Heart left ventricle (tissue), 16 donors: Measurements from ENCODE around the gene SPINK4. TPM values are rescaled to one million over a fixed set of nuclear protein-coding genes. Genes with fewer than 3 reads are reported as not detected.

Source experiments
- ATAC-seq, 4 donors: fragments of 200-7000 bp; cut with Tn5 transposase; one replicate each; pipeline ENCODE4 v1.9.1; 2020 to 2022; ENCODE audit warnings: moderate library complexity in 4 of 4, mild to moderate bottlenecking in 3 of 4, moderate number of reproducible peaks in 1 of 4
- DNase-seq, 5 donors: peaks; one replicate each; pipeline ENCODE4 v3.0.0-alpha.2; 2020
- H3K27ac ChIP-seq, 12 donors: fragments of 200-600 bp; sonication (generic) in 4 of 12; one replicate each; pipeline versions ENCODE4 v1.5.0 to v1.8.0; 2016 to 2022; ENCODE audit warnings: mild to moderate bottlenecking in 2 of 12
- H3K27me3 ChIP-seq, 9 donors: fragments of 200-600 bp; sonication (generic) in 2 of 9; one replicate each; pipeline versions ENCODE4 v1.5.1 to v1.8.0; 2016 to 2022; ENCODE audit warnings: mild to moderate bottlenecking in 3 of 9
- H3K36me3 ChIP-seq, 9 donors: fragments of 200-600 bp; sonication (generic) in 2 of 9; one replicate each; pipeline versions ENCODE4 v1.5.0 to v1.8.0; 2018 to 2022; ENCODE audit warnings: mild to moderate bottlenecking in 2 of 9
- H3K4me1 ChIP-seq, 12 donors: fragments of 200-600 bp; sonication (generic) in 4 of 12; one replicate each; pipeline versions ENCODE4 v1.5.0 to v1.8.0; 2016 to 2022; ENCODE audit warnings: mild to moderate bottlenecking in 3 of 12
- H3K4me3 ChIP-seq, 12 donors: fragments of 200-600 bp; sonication (generic) in 4 of 12; one replicate each; pipeline versions ENCODE4 v1.5.0 to v1.8.0; 2017 to 2022; ENCODE audit warnings: mild to moderate bottlenecking in 9 of 12, moderate library complexity in 4 of 12
- H3K9me3 ChIP-seq, 12 donors: fragments of 200-600 bp; sonication (generic) in 4 of 12; one replicate each; pipeline versions ENCODE4 v1.5.0 to v1.8.0; 2016 to 2022; ENCODE audit warnings: mild to moderate bottlenecking in 1 of 12
- CTCF ChIP-seq, 12 donors: fragments of 200-600 bp; sonication (generic) in 4 of 12; IDR thresholded peaks; one replicate each; pipeline versions ENCODE4 v1.5.0 to v1.8.0; 2018 to 2022; ENCODE audit warnings: antibody characterized with exemption in 12 of 12, mild to moderate bottlenecking in 5 of 12
- POLR2A ChIP-seq, 2 donors: fragments of 450-650 bp; IDR thresholded peaks; one replicate each; pipeline ENCODE4 v1.6.1; 2017; ENCODE audit warnings: antibody characterized with exemption in 2 of 2, mild to moderate bottlenecking in 2 of 2, moderate library complexity in 2 of 2
- WGBS, 4 donors: extraction: QIAGEN DNeasy Blood & Tissue Kit in 2 of 4; methylation state at CpG; one replicate each; pipeline versions ENCODE4 v1.1.5 to v1.1.7; 2013 to 2018; 5-methylcytosine and 5-hydroxymethylcytosine counted together
- intact Hi-C, 10 donors: fragments of 100-400 bp; cut with DNase I; formaldehyde crosslinking; loops; one replicate each; pipeline versions ENCODE4 v1.11.1 to v1.14.2; 2022
- polyA plus RNA-seq, 2 donors: library from polyadenylated mRNA; stranded (reverse); fragments of 200-250 nt; gene quantifications; one replicate each; pipeline ENCODE4 v1.2.3, GENCODE V29; 2013
- total RNA-seq, 9 donors: library from RNA; depleted of rRNA in 2 of 9; stranded (reverse); fragments of >200 nt in 2 of 9; fragmentation: NEBNext Ultra II Directional in 3 of 9; extraction: Animal tissue kit (Norgen Biotek cat#: 25700) in 3 of 9; gene quantifications; one replicate each; pipeline versions ENCODE4 v1.1.0 to v1.2.4, GENCODE V29; 2016 to 2023
- donor health status: ischemic (EF 13 %, LVEDD 7.1; RV severe dilation, severe dysfunction).
- donor health status: healthy with polysubstance abuse.
- donor health status: DM: no; HTN: yes; CAD: no.
- donor health status: DM: no; HTN: no; CAD: no.
- donor health status: ischemic (EF 25% LVEDD 6.9; RV normal size, moderate dysfunction).
- donor health status: ischemic (EF 25% LVEDD 5.7; RV mildly dilated, moderate dysfunction).
- donor health status: healthy.
- donor health status: DM: yes; HTN: yes; CAD: no.
- donor health status: ischemic (EF 35%, LVEDD 5.7; RV mildly dilated, moderate dysfunction).
- donor health status: nonischemic (EF 11% LVEDD 7.7; RV severe dilation, severe dysfunction).
- donor health status: DM: yes; HTN: yes; CAD: no.
- donor health status: PGD.
- donor health status: ischemic (EF 29% LVEDD 5.4; RV normal size, mild dysfunction).
- donor health status: nonischemic (EF 23%, LVEDD 6.1; RV moderate dilation, normal function).

The SPINK4 gene
- total and polyA plus RNA-seq, 11 donors = not detected

DNA sequence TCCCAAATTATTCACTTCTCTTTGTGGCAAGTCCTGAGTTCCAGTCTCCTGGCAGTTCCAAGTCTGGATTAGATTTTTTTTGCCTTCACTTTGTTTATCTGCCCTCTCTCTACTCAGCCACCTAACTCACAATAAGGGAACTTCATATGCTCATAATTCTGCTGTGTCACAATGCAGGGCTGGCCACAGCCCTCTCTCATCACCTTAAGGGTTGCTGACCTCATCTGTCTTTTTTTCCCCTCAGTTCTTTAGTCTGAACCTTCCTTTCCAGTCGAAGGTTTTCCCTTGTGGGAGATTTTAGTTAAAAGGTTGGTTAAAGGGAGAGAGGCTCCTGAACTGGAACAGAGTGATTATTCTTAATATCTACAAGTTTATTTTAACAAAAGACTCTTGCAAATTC is 20.4 kb downstream of the SPINK4 start:
- H3K9me3 ChIP-seq = no peaks in the 10 kb centered on the region
- ATAC-seq (no peak), DNase-seq (no peak)
- H3K4me1 ChIP-seq = peaks cover 0 to 37% (median 19%) of the 10 kb centered on the region in 12 donors
- no peaks in the 10 kb centered on the region for H3K27me3 ChIP-seq
- WGBS, 4 donors = 90 to 96% (median 92%) methylated on average over 1 of the region's 1 CpG
- TF ChIP-seq CTCF (IDR thresholded peaks at IDR 0.05) = no peak
- TF ChIP-seq POLR2A (IDR thresholded peaks at IDR 0.05) = no peak
- no peak overlapping the region for H3K27ac ChIP-seq
- intact Hi-C loops = loop anchor here in 1 of 10 donors (5.0 kb wide), 1 partner anchor 93 kb away; the partner anchor contains the start of gene B4GALT1
- H3K4me3 ChIP-seq = no peak overlapping the region
- peaks cover 0 to 73% (median 71%) of the 10 kb centered on the region in 9 donors for H3K36me3 ChIP-seq

DNA sequence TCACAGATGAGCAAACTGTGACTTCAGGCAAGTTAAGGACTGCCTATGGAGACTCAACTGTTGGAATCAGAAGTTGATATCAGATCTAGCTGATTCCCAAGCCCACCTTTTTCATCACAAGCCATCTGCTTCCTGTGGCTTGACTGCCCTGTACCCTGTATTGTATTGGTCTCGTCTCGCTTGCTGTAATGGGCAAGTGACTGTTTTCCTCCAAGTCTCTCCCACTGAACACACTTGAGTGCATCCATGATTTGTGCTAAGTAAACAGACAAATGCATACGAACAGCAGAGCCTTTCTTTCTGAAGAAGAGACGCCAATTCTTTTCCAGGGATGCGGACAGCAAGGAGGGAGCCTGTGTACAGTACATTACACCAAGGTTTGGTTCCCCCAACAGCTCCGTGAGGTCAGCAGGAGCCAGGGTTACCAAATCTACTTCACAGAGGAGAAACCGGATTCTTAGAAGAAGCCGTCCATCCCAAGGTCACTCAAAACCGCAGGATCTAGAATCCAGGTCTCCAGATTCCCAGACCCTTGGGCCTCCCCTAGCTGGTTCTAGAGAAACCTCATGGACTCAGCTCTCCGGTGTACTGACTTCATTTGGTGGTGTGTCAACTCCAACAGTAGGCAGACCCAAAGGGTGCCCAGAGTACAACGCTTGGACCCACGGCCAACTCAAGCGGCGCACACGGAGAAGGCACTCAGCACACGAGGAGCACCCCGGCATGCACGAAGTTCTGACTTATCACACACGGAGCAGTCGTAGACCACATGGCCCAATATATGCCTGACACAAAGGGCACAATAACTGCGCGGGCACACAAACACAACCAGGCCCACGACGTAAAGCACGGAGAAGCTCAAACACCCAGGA is 23.4 kb downstream of the SPINK4 start:
- peak; percentile 6 to 8 (median 7) for ATAC-seq
- 3 to 6% (median 4%) methylated on average over 25 of the region's 25 CpGs for WGBS, 4 donors
- H3K27ac ChIP-seq = peak overlapping the region; percentile 76 to 99 (median 94)
- intact Hi-C loops = loop anchor here in 2 of 10 donors (1.0 to 5.0 kb wide), 2 partner anchors 27 to 96 kb away; partner anchors contain the start of genes B4GALT1 (in 1 of the 2) and NFX1 (in 1 of the 2)
- TF ChIP-seq POLR2A (IDR thresholded peaks at IDR 0.05) (no peak), CTCF (IDR thresholded peaks at IDR 0.05) (no peak)
- H3K9me3 ChIP-seq = no peaks in the 10 kb centered on the region
- peak in 1 of 5 donors; percentile 18 for DNase-seq
- H3K4me3 ChIP-seq = peak overlapping the region; percentile 66 to 97 (median 91)
- H3K27me3 ChIP-seq = no peaks in the 10 kb centered on the region
- H3K36me3 ChIP-seq = peaks cover 0 to 68% (median 65%) of the 10 kb centered on the region in 9 donors
- H3K4me1 ChIP-seq = peaks cover 0 to 36% (median 23%) of the 10 kb centered on the region in 12 donors

GRCh38 chr9:33264003-33264472 is 24.1 kb downstream of the SPINK4 start:
- intact Hi-C loops = loop anchor here in 2 of 10 donors (1.0 to 5.0 kb wide), 2 partner anchors 26 to 97 kb away; partner anchors contain the start of genes B4GALT1 (in 1 of the 2) and NFX1 (in 1 of the 2)
- TF ChIP-seq CTCF (IDR thresholded peaks at IDR 0.05) = no peak
- TF ChIP-seq POLR2A (IDR thresholded peaks at IDR 0.05) = no peak

More at GRCh38 chr9:33264003-33264472, 24.1 kb downstream of the SPINK4 start:
- Histone ChIP-seq H3K9me3 (no peaks in the 10 kb centered on the region), H3K4me3 (peak overlapping the region; percentile 66 to 97 (median 91)), H3K36me3 (peaks cover 0 to 68% (median 64%) of the 10 kb centered on the region in 9 donors), H3K4me1 (peaks cover 0 to 36% (median 23%) of the 10 kb centered on the region in 12 donors), H3K27me3 (no peaks in the 10 kb centered on the region), H3K27ac (peak overlapping the region; percentile 76 to 99 (median 94))
- WGBS, 4 donors = 0% methylated on average over 35 to 37 of the region's 37 CpGs
- peak; percentile 1 to 32 (median 14) for ATAC-seq
- DNase-seq = peak; percentile 51 to 78 (median 62)
